DMS114 treated with DMSO at 0.1 percent for 48 hours (cell line): ENCODE results near the gene ONECUT2.
"Not testable (repeated sequence)": the region's sequence is repeated elsewhere in the genome, so short reads cannot be mapped to it uniquely, and the experiment has no call there.

Source experiments
- DNase-seq: peaks from one replicate; lab custom pipeline; 2025; ENCODE audit not compliant: unreplicated experiment; lab: John Stamatoyannopoulos, UW

ONECUT2 gene

DNA sequence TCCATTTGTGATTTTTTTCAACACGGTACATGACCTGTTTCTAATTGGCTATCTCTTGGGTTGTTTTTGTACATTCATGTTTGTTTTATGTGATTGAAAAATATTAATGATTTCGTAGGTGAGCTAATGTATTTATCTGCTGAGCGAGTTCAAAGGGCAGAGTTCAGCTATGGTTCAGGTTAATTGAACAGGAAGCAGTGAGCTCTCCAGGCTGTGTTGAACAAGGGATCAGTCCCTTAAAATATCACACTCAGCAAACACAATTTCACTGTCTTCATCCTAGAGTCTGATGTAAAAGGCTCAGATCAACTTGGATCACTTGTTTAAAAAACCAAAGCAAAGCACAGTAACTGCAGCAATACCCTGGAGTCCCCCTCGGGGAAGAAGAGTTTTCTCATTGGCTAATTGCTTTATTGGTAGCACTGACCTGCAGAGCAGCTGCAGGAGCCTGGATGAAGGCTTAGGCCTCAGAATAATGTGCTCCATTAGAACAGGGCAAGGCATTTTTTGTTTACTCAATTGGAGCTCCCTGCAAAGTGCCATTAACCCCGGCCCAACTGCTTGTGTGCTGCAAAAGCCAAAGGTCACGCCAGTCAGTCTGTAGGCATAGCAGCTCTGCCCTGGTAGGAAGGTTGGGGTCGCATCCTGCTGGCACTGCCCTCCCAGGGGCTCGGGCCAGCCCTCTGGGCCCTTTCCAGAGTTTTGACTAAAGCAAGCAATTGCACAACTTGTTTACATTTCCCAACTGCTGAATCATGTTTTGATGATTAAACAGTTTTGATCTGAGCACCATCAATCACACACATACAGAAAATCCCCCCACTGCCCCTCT, 10.5 kb downstream of the ONECUT2 start:
- no peak for DNase-seq

DNA sequence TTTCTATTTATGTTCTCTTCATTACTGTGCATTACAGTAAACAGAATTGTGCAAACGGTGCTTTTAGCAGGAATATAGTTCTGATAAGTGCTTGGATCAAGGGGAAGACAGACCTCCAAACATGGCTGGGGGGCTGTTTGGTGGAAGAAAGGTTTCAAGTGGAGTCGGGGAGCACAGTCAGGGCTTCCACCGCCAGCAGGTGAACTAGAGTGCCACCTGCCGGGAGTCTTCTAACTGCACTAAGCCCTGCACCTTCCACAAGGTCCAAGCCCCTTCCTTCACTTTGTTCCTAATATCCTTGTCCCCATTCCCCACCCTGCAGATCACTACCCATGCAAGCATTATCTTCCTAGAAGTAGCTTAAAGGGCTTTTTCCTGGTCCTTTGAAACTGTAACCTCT, 11.1 kb downstream of the ONECUT2 start:
- no peak for DNase-seq

DNA sequence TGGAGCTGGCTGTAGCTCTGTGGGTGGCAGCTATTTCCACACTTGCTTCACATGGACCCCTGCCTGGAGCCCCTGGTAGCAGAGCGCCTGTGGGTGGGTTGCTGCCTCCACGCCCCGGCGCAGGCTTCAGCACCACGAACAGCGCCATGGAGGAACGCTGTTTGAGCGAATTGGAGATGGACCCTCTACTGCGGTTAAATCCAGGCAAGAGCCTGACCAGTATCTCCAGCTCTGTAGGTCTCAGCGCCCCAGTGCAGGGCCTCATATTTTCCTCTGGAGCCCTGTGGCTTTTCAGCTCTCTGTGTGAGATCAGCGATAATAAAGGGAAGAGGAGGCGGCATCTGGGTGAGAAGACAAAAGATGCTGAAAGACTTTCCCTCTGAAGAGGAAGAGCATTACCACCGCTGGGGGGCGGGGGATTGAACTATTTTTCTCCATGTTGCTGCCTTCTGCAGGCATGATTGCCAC, 12.0 kb downstream of the ONECUT2 start:
- no peak for DNase-seq

GRCh38 chr18:57455576-57456129, 20.5 kb downstream of the ONECUT2 start:
- no peak for DNase-seq

DNA sequence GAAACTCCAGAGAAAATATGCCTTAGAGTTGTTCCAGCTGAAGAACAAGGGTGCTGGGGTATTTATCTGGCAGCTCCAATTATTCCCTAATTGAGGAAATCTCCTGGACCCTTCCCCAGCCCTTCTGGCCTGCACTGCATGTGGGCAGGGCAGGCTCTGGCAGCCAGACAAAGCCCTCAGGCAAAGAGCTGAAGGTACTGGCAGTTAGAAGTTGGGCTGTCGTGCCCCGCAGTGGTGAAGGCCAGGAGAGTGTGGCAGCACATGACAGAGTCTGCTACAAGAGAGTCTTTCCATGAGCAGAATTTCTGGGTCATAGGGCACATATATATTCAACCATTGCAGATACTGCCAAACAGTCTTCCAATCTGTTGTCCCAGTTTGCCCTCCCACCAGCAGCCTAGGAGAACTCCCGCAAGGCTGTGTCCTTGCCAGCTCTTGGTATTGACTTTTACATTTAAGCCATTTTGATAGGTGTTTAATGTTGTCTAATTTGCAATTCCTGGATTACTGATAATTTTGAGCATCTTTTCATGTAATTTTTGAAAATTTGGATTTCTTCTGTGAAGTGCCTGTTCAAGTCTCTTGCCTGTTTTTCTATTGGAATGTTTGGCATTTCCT, 26.6 kb downstream of the ONECUT2 start:
- DNase-seq: no peak

- DNase-seq: no peak
Measured at GRCh38 chr18:57466307-57466706, 31.1 kb downstream of the ONECUT2 start.

- DNase-seq: no peak
Measured at GRCh38 chr18:57466745-57467409, 31.7 kb downstream of the ONECUT2 start.

- no peak for DNase-seq
Measured at GRCh38 chr18:57469884-57470283, 34.7 kb downstream of the ONECUT2 start.

DNA sequence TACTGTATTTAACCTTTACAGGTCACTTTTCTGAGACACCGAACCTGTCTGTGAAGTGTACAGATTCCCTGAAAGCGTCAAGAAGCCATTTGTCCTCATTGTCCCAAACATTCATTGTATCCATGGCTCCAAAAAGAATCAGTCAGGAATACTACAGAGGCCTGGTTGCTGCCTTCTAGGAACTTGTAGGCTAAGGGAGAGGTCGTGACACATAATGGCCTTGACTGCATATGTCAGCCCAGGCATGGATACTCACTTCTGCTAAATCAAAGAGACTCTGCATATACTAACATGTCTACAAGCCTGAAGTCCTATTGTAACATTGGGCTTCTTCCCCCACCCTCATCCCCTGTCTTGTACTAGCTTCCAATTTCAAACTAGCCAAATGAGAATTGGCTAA, 40.2 kb downstream of the ONECUT2 start:
- DNase-seq: no peak

DNA sequence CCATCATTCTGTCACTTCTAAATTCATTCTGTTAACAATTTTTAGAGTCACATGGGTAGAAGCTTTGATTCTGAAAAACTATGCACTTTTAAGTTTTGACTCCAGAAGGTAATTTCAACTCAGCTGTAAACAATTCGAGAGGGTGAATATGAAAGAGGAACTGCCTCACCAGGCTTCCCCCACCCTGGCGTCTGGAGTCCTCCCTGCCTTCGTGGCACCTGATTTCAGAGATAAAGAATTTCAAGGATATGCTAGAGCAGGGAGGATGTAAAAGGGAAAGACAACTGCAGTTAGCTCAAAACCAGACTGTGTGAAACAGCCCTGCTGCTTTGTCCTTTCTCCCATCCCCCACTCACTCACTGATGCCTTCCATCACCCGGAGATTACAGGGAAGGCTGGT, 40.7 kb downstream of the ONECUT2 start:
- no peak for DNase-seq

- no peak for DNase-seq
Measured at GRCh38 chr18:57480733-57481132, 45.6 kb downstream of the ONECUT2 start.

- DNase-seq: no peak
Measured at GRCh38 chr18:57497372-57498294, 62.5 kb downstream of the ONECUT2 start.

- no peak for DNase-seq
Measured at GRCh38 chr18:57498682-57499256, 63.6 kb downstream of the ONECUT2 start.

DNA sequence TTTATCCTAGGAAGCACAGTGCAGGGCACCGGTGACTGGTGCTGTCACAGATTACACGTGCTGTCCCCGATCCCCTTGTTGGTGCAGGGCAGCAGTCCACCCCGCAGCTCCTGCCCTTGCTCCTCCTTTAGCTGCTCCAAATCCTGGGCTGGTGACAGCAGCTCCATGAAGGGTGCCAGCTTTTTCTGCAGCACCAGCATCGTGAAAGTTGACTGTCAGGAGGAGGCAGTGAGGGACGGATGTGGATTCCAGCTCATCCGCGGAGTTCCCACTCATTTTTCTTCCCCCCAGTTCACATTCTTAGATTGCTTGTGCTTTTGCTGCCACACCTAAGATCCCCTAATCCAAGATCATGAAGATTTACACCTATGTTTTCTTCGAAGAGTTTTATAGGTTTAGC, 67.5 kb downstream of the ONECUT2 start:
- no peak for DNase-seq

GRCh38 chr18:57505231-57505630, 70.1 kb downstream of the ONECUT2 start:
- no peak for DNase-seq

DNA sequence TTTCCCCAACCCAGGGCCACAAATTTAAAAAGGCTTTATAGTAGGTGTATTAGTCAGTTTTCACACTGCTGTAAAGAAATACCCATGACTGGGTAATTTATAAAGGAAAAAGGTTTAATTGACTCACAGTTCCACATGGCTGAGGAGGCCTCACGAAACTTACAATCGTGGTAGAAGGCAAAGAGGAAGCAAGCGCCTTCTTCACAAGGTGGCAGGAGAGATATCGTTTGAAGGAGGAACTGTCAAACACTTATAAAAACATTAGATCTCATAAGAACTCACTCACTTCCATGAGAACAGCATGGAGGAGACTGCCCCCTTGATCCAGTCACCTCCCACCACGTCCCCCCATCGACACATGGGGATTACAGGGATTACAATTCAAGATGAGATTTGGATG, 80.9 kb downstream of the ONECUT2 start:
- DNase-seq: no peak

- no peak for DNase-seq
Measured at GRCh38 chr18:57518533-57518932, 83.4 kb downstream of the ONECUT2 start.

DNA sequence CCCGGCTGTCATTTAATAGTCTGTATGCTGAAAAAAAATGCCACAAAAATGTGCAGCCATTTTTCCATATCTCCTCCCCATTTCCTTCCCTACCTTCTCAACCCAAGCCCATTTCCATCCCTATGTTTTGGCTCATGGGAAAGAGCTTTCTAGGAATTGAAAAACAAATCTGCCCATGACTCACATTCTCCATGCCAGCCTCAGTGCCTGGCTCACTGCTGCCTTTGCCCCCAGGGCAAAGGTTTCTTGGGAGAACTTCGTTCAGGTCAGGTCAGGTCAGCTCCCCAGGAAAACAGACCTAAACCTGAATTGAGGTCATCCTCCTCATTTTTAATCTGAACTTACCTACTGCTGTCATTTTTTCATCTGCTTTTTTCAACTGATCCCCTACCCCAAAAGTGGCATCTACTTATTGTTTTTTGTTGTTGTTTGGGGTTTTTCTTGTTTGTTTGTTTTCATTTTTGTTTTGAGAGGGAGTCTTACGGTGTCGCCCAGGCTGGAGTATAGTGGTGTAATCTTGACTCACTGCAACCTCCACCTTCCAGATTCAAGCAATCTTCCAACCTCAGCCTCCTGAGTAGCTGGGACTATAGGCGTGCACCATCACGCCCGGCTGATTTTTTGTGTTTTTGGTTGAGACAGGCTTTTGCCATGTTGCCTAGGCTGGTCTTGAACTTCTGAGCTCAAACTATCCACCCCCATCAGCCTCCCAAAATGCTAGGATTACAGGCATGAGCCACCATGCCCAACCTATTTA, 84.7 kb downstream of the ONECUT2 start:
- DNase-seq: no peak

- not testable (repeated sequence) for DNase-seq
Measured at GRCh38 chr18:57522348-57522747, 87.2 kb downstream of the ONECUT2 start.
